Neutrophil (primary cell): ENCODE results near the gene ARHGEF4.

Experiments
- H3K27ac ChIP-seq: fragments of 200-600 bp; sonication (generic); 2 replicates; pipeline ENCODE4 v1.5.1; 2016; ENCODE audit warnings: mild to moderate bottlenecking, moderate library complexity
- H3K27me3 ChIP-seq: fragments of 200-600 bp; sonication (generic); 2 replicates; pipeline ENCODE4 v1.6.0; 2016; ENCODE audit warnings: mild to moderate bottlenecking
- H3K36me3 ChIP-seq: fragments of 200-600 bp; sonication (generic); 2 replicates; pipeline ENCODE4 v1.5.1; 2017
- H3K4me1 ChIP-seq, 2 experiments: fragments of 200-600 bp in 1 of 2; sonication (generic) in 1 of 2; 1 replicate in 1 of 2; 2 replicates in 1 of 2; pipeline versions ENCODE4 v1.5.1 to v1.6.1; 2013 to 2016; ENCODE audit warnings: low read depth in 1 of 2, low read length in 1 of 2, mild to moderate bottlenecking in 1 of 2, moderate library complexity in 1 of 2; ENCODE audit not compliant: control insufficient read depth in 1 of 2, insufficient read depth in 1 of 2
- H3K4me3 ChIP-seq, 2 experiments: fragments of 200-600 bp in 1 of 2; sonication (generic) in 1 of 2; 1 replicate in 1 of 2; 2 replicates in 1 of 2; pipeline ENCODE4 v1.5.1; 2013 to 2016; ENCODE audit warnings: low read depth in 1 of 2, low read length in 1 of 2, mild to moderate bottlenecking in 1 of 2, moderate library complexity in 1 of 2
- H3K9me3 ChIP-seq: fragments of 200-600 bp; sonication (generic); 2 replicates; pipeline ENCODE4 v1.5.1; 2016
- CTCF ChIP-seq: fragments of 200-600 bp; sonication (generic); IDR thresholded peaks from 2 replicates; pipeline ENCODE4 v1.5.1; 2016; ENCODE audit warnings: antibody characterized with exemption

The ARHGEF4 gene

DNA sequence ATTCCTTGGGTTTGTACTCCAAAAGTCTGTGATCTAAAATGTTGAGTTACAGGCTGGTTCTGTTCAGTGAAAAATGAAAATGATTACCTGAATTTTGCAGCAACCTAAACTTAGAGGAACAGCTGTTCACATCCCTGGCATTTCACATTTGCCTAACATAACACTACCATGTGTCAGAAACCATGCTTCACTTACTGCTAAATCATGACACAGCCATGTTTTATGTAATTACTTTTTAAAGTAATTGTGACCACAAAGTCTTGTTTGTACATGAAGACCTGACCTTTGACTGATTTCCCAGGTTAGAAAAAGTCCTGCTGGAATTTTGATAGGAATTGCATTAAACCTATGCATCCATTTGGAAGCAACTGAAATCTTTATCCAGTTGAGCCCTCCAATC is 177.4 kb downstream of the ARHGEF4 start:
- no peak overlapping the region for H3K27ac ChIP-seq
- no peak overlapping the region for H3K4me3 ChIP-seq
- H3K27me3 ChIP-seq = peaks cover 72% of the 10 kb centered on the region

DNA sequence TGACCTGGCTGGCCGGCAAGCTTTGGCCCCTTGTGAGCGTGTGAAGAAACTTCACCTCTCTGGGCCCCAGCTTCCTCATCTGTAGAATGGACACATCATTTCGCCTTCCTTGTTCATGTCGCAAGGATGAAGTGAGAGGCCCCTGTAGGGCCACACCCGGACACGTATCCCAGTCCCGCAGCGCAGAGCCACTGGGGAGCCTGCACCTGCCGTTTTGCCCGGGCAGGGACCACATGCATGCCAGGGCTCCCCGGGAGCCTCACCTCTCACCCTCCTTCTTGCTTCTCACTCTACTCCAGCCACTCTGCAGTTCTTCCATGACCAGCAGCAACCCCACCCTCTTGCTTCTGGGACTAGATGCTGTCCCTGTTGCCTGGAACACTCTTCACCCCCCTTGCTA is 179.1 kb downstream of the ARHGEF4 start:
- Histone ChIP-seq H3K36me3 (no peaks in the 10 kb centered on the region), H3K9me3 (no peaks in the 10 kb centered on the region), H3K27me3 (peaks cover 60% of the 10 kb centered on the region), H3K4me1 (no peaks in the 10 kb centered on the region), H3K27ac (no peak overlapping the region), H3K4me3 (no peak overlapping the region)
- no peak for TF ChIP-seq CTCF

More for the DNA sequence above, 177.4 kb downstream of the ARHGEF4 start:
- no peaks in the 10 kb centered on the region for H3K36me3 ChIP-seq
- TF ChIP-seq CTCF = no peak
- H3K4me1 ChIP-seq = no peaks in the 10 kb centered on the region
- H3K9me3 ChIP-seq = no peaks in the 10 kb centered on the region

DNA sequence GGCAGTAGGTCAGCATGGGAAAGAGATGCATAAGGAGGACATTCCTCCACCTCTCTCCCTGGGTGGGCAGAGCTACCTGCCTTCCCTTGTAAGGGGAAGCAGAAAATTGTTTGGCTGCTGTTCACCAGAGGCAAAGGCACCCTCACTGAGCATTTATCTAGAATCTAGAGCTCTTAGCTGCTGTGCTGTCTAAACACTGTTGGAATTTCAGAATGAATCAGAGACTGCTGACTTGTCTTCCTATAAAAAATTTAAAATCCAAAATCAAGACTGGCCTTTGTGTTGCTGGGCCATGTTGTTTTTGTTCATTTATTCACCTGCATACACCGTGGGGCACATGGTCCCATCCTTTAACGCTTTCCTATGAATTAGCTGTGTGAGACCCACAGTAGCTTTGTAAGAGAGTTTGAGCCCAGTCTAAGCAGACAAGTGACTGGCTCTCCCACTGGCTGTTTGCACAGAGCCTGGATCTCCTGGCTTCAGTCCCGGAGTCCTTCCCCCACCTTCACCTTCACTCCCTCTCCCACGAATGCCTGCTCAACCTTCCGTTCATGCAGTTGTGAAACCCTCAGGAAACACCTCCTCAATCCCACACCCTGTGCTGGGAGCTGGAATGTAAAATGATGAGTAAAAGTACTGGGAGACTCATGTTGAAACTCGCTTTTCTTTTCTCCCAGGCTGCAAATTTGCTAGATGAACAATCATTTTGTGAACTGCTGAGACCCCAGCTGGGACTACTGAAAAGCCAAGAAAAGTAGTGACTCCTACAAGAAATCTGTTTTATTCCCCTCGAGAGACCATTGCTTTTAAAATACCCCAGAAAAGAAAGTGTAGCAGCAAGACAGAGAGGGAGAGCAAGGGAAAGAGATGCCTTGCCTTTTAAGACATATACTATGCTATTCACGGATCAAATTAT is 180.4 kb downstream of the ARHGEF4 start:
- Histone ChIP-seq H3K27me3 (peaks cover 53% of the 10 kb centered on the region), H3K36me3 (no peaks in the 10 kb centered on the region), H3K27ac (no peak overlapping the region), H3K4me3 (no peak overlapping the region), H3K9me3 (no peaks in the 10 kb centered on the region), H3K4me1 (no peaks in the 10 kb centered on the region)
- no peak for TF ChIP-seq CTCF

- H3K27ac ChIP-seq = no peak overlapping the region
- H3K4me1 ChIP-seq = peaks cover 3 to 4% of the 10 kb centered on the region in 2 experiments
- peaks cover 3% of the 10 kb centered on the region for H3K9me3 ChIP-seq
- peaks cover 50% of the 10 kb centered on the region for H3K27me3 ChIP-seq
- H3K4me3 ChIP-seq = no peak overlapping the region
- H3K36me3 ChIP-seq = no peaks in the 10 kb centered on the region
- TF ChIP-seq CTCF = no peak
Observed at GRCh38 chr2:131022731-131023130, 186.0 kb downstream of the ARHGEF4 start.

DNA sequence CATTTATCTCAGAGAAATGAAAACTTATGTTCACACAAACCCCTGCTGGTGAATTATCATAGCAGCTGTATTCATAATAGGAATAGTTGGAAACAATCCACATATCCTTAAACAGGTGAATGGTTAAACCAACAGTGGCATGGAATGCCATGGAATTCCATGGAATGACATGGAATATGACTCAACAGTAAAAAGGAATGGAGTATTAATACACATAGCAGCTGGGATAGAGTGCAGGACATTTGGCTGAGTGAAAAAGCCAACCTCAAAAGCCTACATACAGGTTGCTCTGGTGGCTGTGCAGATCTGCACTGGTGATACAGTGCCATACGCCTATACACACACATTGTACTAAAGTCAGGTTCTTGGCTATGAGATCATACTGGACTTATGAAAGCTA is 187.0 kb downstream of the ARHGEF4 start:
- Histone ChIP-seq H3K36me3 (no peaks in the 10 kb centered on the region), H3K27me3 (peaks cover 46% of the 10 kb centered on the region), H3K4me3 (no peak overlapping the region), H3K4me1 (peaks cover 3 to 4% of the 10 kb centered on the region in 2 experiments), H3K27ac (no peak overlapping the region), H3K9me3 (peaks cover 6% of the 10 kb centered on the region)
- no peak for TF ChIP-seq CTCF
